Eye (tissue), 1 donor: ENCODE measurements around the gene EXOC4.
"Not testable (repeated sequence)": the region's sequence is repeated elsewhere in the genome, so short reads cannot be mapped to it uniquely, and the experiment has no call there.

Source experiments
- DNase-seq: peaks from one replicate; pipeline ENCODE4 v3.0.0-alpha.2; 2015

Gene EXOC4

DNA sequence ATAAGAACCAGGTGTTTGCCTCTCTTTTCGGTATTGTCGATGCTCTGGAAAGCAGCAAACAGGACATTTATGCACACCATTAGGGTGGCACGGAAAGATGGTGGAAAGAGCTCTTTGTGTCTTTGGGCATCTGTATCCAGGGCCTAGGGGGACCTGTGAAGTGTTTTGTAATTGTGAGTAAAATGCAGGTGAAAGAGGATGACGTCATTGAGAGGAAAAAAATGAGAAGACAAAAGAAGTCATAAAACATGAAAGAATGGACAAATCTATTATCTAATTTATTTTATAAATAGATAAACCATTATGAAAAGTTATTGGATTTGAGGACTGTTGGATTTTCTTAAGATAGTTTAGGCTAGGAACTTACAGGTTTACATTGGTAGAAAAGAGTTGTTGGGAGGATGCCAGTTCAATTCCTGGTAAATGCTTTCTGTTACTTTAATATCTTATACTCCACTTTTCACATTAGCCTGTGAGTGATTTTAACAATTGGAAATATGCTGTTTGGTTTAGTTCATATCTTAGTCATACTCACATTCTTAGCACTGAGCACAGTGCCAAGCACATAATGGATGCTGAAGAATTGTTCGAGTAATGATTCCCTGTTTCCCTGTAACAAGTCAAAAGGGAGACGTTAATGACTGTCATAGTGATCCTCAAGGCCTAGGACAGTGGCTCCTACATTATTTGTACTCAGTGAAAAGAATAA, 62.6 kb downstream of the EXOC4 start:
- no peak for DNase-seq

DNA sequence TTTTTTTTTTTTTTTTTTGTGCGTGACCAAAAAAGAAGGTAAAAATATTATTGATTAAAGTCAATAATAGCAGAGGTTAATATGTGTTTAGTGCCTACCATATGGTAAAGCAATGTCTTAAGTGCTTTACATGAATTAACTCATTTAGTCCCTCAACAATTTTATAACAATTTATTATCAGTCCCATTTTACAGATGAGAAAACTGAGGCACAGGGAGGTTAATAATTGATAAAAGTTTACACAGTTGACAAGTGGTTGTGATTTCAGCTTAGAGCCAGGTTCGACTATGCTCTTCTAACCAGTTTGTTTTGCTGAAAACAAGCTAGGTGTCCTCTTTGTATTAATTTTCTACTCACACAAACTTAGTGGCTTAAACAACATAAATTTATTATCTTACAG, 67.0 kb downstream of the EXOC4 start:
- no peak for DNase-seq

DNA sequence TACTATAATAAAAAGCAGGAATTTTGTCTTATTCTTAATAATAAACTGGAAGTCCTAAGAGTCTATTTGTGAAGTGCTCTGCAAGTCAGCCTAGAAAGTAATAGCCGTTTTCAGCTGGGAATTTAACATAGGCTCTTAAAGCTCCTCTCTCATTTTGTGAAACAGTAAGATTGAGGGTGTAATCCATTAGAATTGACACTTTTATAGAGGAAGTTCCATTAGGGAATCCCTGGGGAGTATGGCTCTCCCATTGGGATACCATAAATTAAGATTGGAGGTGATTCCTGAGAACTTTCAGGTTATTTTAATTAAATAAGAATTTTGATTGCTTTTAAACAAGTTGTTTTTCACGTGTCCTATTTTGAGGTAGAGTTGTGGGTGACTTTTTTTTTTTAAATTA, 68.0 kb downstream of the EXOC4 start:
- peak; percentile 61 for DNase-seq

DNA sequence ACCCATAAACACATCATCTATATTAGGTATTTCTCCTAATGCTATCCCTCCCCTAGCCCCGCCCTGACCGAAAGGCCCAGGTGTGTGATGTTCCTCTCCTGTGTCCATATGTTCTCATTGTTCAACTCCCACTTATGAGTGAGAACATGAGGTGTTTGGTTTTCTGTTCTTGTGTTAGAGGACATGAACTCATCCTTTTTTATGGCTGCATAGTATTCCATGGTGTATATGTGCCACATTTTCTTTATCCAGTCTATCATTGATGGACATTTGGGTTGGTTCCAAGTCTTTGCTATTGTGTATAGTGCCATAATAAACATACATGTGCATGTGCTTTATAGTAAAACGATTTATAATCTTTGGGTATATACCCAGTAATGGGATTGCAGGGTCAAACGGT, 68.5 kb downstream of the EXOC4 start:
- DNase-seq: not testable (repeated sequence)

DNA sequence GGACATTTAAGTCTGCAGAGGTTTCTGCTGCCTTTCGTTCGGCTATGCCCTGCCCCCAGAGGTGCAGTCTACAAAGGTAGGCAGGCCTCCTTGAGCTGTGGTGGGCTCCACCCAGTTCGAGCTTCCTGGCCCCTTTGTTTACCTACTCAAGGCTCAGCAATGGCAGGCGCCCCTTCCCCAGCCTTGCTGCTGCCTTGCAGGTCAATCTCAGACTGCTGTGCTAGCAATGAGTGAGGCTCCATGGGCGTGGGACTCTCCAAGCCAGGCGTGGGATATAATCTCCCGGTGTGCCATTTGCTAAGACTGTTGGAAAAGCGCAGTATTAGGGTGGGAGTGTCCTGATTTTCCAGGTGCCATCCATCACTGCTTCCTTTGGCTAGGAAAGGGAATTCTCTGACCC, 73.9 kb downstream of the EXOC4 start:
- DNase-seq: not testable (repeated sequence)

DNA sequence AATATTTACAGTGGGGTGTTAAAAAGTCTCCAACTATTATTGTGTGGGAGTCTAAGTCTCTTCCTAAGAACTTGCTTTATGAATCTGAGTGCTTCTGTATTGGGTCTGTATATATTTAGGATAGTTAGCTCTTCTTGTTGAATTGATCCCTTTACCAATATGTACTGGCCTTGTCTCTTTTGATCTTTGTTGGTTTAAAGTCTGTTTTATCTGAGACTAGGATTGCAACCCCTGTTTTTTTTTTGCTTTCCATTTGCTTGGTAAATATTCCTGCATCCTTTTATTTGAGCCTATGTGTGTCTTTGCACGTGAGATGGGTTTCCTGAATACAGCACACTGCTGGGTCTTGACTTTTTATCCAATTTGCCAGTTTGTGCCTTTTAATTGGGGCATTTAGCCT, 75.1 kb downstream of the EXOC4 start:
- DNase-seq: not testable (repeated sequence)

DNA sequence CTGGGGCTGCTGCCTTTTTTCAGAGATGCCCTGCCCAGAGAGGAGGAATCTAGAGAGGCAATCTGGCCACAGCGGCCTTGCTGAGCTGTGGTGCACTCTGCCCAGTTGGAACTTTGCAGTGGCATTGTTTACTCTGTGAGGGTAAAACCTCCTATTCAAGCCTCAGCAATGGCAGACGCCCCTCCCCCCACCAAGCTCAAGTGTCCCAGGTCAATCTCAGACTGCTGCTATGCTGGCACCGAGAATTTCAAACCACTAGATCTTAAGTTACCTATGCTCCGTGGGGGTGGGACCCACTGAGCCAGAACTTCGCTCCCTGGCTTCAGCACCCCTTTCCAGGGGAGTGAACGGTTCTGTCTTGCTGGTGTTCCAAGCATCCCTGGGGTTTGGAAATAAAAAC, 77.2 kb downstream of the EXOC4 start:
- DNase-seq: no peak

DNA sequence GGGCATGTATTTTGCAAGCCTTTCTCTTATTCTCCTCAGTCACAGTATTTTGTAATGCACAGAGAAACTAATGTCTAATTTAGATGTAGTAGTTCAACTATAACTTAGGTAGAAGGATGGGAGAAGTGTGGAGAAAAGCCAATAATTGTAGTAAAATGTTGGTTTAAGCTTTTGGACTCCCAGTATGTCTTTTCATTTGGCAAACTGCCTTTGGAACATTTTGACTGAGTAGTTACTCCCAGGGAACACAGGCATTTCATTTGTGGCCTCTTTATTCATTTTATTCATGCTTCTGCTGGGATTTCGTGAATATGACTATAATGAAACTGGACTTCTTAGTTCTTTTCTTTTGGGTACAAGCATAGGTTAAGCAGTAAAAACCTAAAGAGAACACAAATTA, 79.0 kb downstream of the EXOC4 start:
- no peak for DNase-seq

DNA sequence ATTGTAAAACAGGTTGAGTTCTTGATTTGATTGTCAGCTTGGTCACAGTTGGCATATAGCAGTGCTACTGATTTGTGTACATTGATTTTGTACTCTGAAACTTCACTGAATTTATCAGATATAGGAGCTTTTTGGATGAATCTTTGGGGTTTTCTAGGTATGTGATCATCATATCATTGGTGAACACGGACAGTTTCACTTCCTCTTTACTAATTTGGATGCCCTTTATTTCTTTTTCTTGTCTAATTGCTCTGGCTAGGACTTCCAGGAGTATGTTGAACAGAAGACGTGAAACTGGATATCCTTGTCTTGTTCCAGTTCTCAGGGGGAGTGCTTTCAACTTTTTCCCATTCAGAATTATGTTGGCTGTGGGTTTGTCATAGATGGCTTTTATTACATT, 86.9 kb downstream of the EXOC4 start:
- no peak for DNase-seq

DNA sequence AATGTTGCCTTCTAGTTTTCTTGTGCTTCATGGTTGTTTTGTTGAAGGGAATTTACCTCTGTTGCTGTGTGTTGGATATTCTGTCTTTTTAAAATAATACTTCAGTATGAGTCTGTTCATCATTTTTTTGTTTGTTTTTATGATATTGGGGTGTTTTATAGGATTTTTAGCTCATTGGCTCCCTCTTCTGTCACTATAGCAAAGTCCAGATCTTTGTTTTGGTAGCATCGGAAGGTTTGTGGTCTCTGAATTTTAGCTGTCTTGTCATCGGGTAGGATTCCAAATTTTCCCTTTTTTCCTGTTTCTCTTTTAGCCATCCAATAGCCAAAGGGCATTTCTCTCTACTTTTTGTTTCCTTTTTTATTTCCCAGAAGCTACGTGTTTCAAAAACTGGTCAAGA, 91.4 kb downstream of the EXOC4 start:
- peak; percentile 18 for DNase-seq

DNA sequence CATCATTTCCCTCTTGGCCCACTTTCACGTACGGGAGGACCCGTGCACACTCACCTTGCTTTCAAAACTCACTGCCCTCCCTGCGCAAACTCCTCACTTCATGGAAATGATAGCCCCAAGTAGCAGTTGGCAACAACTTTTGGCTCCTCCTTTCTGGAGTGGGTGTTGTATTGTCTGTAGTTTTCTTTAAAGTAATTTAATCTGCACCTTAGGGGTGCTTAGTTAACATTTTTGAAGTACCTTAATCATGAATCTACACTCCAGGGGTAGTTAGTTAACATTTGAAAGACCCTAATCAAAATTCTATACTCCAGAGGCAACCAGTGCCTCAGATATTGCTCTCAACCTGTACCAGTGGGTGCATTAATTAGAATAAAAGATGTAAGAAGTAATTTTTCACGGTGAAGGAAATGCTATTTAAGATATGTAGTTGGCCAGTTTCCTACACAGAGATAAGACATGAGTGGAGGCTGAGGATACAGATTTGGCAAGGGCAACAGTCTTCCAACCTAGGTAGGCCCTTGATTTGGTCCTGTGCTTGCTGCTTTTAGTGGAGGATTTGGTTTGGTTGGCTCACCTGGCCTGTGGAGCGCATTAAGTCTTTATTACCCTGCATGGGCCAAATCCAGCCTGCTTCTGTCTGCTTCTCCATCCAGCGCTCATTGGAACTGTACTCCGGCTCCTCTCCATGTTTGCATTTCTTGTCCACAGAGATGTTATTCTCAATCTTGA, 93.0 kb downstream of the EXOC4 start:
- DNase-seq: no peak

DNA sequence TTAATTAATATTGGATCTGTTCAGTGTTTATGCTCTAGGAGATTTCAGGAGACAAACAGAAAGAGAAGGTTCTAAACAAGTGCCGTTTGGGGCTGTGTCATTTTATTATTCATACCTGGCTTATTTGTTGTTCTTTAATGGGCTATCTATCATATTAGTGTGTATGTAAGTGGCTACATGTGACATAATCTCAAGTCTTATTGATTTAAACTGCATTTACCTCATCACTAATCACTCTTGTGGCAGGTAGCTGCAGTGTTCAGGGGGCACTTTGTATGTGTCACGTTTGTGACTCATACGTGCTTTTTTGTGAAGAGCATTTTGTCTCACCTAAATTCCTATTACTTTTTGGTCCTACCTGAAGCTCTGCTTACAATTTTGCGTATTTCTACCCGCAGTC, 95.4 kb downstream of the EXOC4 start:
- DNase-seq: no peak

DNA sequence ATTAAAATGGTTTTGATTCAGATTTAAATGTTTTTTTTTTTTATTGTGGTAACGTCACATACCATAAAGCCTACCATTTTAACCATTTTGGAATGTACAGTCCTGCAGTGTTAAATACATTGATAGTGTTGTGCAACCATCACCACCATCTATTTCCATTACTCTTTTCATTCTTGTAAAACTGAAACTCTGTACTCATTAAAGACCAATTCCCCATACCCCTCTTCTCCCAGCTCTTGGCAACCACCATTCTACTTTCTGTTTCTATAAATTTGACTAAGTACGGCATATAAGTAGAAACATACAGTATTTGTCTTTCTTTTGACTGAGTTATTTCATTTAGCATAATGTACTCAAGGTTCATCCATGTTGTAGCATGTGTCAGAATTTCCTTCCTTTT, 96.2 kb downstream of the EXOC4 start:
- no peak for DNase-seq

DNA sequence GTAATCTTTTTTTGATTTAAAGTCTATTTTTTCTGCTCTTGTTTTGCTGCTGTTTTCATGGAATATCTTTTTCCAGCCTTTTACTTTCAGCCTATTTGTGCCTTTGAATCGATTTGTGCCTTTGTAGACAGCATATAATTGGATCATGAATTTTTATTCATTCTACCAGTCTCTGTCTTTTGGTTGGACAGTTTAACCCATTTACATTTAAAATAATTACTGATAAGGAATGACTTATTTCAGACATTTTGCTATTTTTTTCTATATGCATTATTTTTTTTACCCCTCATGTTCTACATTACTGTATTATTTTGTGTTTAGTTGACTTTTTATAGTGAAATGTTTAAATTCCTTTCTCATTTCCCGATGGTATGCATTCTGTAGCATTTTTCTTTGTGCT, 99.6 kb downstream of the EXOC4 start:
- DNase-seq: no peak

DNA sequence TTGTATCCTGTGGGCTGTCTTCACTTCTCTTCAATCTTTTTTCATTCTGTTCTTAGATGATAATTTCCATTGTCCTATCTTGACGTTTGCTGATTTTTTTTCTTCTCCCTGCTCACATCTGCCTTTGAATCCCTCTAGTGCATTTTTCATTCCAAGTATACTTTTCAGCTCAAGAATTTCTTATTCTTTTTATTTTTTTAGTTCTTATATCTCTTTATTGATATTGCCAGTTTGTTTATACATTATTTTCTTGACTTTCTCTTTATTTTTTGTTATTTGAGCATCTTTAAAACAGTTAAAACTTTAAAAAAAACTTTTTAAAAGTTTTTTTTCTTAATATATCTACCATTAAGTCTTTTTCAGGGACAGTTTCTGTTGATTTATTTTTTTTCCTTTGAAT, 100.9 kb downstream of the EXOC4 start:
- no peak for DNase-seq

DNA sequence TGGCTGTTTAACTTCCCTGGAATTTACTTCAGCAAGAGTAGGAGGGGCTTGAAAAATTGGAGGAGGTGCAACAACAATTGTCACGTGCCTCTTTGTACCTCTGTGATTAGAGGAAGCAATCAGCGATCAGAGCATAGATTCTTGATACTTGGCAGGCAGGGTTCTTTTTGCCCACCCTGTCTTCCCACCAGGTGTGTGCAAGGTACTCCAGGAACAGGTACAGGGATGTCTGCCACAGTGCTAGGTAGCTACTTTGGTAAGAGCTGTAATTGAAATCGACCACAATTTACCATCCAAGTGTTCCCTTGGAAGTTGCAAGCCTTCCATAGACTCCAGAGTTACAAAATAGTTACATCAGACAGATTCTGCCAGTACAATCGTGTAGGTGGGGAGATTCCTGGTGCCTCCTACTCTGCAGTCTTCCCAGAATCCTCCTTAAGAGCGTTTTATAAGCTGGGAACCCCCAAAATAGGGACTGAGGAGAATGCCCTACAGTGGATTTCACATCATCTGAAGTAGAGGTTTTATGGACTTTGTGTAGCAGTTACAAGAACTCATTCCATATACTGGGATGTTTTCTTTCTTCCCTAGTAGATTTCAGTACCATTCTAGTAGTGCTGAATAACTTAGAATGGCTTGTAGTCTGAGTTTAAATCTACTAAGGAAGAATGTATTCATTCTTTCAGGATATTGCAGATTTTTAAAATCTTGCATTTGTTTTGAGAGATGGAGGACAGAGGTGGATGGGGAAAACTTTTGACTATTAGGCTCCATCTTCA, 101.9 kb downstream of the EXOC4 start:
- no peak for DNase-seq

DNA sequence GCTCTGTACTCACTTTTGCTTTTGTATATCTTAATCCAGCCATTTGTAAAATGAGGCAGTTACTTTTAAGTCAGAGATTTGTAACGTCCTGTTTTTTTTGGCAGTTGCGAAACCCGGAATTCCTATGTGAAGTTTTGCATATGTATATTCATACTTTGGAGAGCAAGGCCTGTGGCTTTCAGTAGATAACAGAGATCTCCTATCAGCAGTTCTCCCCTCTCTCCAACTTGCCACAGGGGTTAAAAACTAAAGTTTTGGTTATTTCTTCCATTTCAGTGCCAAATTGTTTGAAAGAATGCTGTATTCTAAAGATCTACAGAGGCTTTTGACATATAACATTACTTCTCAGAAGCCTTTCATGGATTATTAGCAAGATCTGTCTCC, 102.4 kb downstream of the EXOC4 start:
- no peak for DNase-seq

DNA sequence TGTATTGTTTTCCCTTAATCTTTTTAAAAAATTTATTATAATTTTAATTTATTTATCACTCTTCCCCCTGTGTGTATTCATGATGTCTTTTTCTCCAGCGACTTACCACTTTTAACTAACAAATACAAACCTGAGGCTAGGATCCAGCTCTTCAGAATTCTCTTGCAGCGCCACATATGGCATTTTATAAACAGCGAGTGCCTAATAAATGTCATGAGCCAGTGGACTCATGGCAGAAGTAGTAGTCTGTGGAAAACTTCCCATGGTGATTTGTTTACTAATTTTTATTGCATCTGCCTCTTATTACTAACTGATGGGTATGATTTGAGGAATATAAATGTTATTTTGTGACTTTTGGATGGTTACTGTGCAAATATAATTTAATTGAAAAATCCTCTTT, 102.9 kb downstream of the EXOC4 start:
- no peak for DNase-seq

DNA sequence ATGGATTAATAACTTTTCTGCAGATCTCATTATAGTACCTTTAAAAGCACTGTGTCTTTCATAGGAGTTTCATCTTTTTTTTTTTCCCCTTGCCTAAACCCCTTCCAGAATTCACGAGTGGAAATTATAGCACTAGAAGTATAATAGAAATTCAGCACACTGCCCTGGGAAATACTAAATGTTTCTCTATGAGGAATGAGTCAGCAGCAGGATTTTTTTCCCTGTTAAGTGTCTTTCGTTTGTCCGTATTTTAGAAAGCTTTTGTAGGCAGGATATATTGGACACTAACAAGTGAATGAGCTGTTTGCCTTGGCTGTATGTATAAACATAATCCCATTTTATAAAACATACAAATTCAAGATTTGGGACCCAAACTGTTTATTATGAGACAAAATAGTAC, 105.8 kb downstream of the EXOC4 start:
- DNase-seq: no peak

DNA sequence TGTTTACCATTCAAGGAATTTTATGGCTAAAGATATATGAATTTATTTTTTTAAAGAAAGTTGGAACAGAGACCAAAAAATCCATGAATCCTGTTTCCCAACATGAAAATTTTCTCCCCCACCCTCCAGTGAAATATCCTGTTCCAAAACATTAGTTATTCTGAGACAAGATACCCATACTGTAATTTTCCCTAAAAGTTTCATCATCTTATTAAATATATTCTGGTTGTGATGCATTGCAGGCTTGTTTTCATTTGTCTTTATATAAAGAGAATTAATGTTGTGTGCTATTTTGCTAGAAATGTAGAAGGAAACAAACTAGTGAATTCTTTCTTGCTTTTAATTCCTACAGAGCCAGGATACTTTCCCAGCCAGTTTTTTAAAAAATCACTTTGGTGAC, 106.6 kb downstream of the EXOC4 start:
- DNase-seq: no peak

DNA sequence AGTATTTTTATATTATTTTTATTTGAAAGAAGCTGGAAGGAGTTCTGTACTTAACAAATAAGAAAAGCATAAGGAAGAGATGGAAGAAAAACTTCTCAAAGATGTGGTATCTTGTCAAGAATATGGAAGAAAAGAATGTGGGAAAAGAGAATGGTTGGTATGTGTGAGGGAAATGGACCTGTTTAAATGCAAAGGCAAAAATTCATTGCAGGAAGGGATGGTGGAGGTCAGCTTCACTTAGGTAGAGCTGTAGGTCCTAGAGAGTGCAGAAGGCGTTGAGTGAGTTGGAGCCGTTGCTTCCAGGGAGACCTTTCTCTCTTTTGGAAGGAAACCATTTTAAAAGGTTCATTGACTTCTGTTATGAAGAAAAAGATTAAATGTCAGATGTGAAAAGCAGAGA, 107.3 kb downstream of the EXOC4 start:
- no peak for DNase-seq

DNA sequence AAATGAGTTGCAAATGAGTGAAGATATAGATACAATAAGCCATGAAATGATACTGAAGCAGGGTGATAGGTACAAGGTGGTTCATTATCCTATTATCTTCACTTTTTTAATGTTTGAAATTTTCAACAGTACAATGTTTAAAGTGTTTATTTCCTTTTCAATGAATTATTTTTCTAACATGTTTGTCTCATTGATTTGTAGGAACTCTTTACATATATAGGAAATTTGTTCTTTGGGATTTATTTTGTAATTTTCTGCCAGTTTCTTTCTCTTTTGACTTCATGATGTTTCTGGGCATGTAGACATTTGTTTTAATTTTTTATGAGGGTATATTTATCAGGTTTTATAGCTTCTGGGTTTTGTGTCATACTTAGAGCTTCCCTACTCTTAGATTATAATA, 108.9 kb downstream of the EXOC4 start:
- no peak for DNase-seq

DNA sequence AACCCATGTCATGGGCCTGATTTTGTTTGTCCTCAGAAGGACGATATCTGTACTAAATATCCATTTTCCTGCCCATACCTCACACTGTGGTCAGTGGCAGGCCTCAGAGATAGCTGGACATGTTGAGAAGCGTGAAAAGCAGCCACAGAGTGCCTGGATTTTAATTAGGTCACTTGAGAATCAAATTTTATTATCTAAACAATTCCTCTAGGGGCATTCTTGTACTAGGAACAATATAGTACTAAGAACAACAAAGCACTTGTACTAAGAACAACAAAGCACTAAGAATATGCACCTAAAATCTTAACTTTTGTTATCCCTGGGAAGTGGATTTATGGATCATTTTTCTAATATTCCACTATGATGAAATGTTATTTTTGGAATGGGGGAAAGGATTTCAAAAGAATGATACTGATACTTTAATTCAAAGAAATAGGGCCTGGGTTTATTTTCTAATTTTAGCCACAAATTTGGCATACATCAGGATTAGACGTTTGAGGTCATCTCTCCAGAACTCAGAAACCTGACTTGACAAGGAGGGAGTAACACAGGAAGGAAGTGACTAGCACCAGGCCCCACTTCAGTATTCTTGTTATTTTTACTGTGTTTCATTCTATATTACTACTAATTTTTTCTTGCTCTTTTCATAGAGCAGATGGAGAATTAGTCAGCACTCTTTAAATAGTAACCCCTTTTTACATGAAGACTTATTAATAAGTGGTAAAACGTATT, 112.2 kb downstream of the EXOC4 start:
- peak; percentile 10 for DNase-seq
